Activated naive CD8-positive, alpha-beta T cell (primary cell): ENCODE results near the gene CARMIL1.

Source experiments
- H3K27ac Mint-ChIP-seq: one replicate; pipeline ENCODE4 v1.8.0; 2021; ENCODE audit warnings: mixed read lengths
- H3K27me3 Mint-ChIP-seq: one replicate; pipeline ENCODE4 v1.8.0; 2021; ENCODE audit warnings: mixed read lengths
- H3K36me3 Mint-ChIP-seq: one replicate; pipeline ENCODE4 v1.8.0; 2021; ENCODE audit warnings: mixed read lengths
- H3K4me1 Mint-ChIP-seq: one replicate; pipeline ENCODE4 v1.8.0; 2021; ENCODE audit warnings: low read depth, mixed read lengths
- H3K4me3 Mint-ChIP-seq: one replicate; pipeline ENCODE4 v1.8.0; 2021; ENCODE audit warnings: mild to moderate bottlenecking, mixed read lengths
- H3K9me3 Mint-ChIP-seq: one replicate; pipeline ENCODE4 v1.8.0; 2021; ENCODE audit warnings: low read depth, mixed read lengths

Gene CARMIL1

GRCh38 chr6:25257686-25258348 is 21.4 kb upstream of the CARMIL1 start:
- Mint-ChIP-seq H3K27me3 (peaks cover 2% of the 10 kb centered on the region), H3K4me1 (no peaks in the 10 kb centered on the region), H3K36me3 (no peaks in the 10 kb centered on the region), H3K4me3 (no peak overlapping the region), H3K27ac (no peak overlapping the region), H3K9me3 (no peaks in the 10 kb centered on the region)

DNA sequence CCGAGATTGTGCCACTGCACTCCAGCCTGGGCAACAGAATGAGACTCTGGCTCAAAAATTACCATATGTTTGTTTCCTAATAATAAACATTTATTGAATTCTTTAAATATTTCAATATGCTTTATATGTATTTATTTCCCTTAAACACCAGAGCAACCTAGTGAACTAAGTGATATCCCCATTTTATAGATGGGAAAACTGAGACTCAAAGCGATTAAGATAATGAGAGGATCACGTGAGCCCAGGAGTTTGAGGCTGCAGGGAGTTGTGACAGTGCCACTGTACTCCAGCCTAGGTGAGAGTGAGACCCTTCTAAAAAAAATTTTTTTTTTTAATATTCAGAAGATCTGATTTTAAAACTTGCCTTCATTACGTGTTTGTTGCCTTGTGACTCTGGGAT is 19.4 kb upstream of the CARMIL1 start:
- Mint-ChIP-seq H3K27me3 (no peaks in the 10 kb centered on the region), H3K4me3 (no peak overlapping the region), H3K36me3 (no peaks in the 10 kb centered on the region), H3K4me1 (no peaks in the 10 kb centered on the region), H3K27ac (no peak overlapping the region), H3K9me3 (no peaks in the 10 kb centered on the region)

DNA sequence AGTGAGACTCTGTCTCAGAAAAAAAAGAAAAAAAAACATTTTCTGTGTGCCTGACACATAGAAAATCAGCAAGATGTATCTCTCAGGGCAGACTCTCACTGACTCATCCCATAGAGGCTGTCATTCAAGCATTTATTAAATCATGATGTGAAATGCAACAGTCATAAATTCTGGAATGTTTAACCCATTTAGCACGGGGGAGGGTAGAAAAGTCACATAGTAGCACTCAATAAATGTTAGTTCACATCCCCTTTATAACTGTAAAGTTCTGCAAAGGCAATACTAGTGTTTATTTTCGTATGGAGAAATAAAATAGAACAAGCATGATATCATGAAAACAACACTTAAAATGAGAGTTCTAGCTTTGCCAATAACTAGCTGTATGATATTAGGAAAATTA is 15.5 kb upstream of the CARMIL1 start:
- Mint-ChIP-seq H3K27me3 (peaks cover 4% of the 10 kb centered on the region), H3K27ac (no peak overlapping the region), H3K4me3 (no peak overlapping the region), H3K9me3 (no peaks in the 10 kb centered on the region), H3K4me1 (peaks cover 2% of the 10 kb centered on the region), H3K36me3 (no peaks in the 10 kb centered on the region)

DNA sequence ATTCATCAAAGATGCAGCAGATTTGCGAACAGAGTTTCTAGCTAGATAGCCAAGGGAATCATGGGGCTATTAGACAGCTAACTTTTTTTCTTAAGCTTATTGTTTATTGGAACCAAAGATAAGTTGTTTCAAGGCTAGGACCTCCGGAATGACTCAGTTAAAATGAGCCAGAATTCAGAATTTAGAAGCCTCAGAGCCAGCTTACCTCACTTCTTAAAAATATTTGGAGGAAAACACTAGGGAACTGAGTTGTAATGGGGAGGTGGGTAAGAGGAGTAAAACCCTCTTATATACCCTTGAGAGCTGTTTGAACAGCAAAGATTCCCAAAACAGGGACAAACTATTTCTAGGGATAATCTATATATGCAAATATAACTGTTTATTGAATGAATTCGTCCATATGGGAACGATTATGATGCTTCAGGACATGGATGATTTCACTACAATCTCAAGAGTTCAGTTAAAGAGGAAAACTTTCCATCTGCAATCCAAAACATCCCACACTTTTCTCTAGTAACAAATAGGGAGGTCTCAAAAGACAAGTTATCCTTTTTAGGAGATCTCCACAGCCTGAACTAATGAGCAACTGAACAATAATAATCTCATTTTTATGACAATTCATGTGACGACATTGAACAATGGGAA is 12.6 kb upstream of the CARMIL1 start:
- Mint-ChIP-seq H3K27ac (no peak overlapping the region), H3K9me3 (no peaks in the 10 kb centered on the region), H3K36me3 (peaks cover 3% of the 10 kb centered on the region), H3K4me1 (peaks cover 2% of the 10 kb centered on the region), H3K27me3 (peaks cover 4% of the 10 kb centered on the region), H3K4me3 (no peak overlapping the region)

DNA sequence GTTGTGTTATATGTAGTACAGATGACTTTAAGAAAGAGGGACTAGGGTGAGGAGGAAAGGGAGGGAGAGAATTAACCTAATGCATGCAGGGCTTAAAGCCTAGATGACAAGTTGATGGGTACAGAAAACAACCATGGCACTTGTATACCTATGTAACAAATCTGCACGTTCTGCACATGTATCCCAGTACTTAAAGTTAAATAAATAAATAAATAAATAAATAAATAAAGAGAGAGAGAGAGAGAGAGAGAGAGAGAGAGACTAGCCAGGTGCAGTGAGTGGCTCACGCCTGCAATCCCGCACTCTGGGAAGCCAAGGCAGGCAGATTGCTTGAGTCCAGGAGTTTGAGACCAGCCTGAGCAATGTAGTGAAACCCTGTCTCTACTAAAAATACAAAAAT is 11.5 kb upstream of the CARMIL1 start:
- H3K4me3 Mint-ChIP-seq: no peak overlapping the region
- no peak overlapping the region for H3K27ac Mint-ChIP-seq
- no peaks in the 10 kb centered on the region for H3K9me3 Mint-ChIP-seq
- peaks cover 11% of the 10 kb centered on the region for H3K27me3 Mint-ChIP-seq
- peaks cover 3% of the 10 kb centered on the region for H3K36me3 Mint-ChIP-seq
- peaks cover 2% of the 10 kb centered on the region for H3K4me1 Mint-ChIP-seq

DNA sequence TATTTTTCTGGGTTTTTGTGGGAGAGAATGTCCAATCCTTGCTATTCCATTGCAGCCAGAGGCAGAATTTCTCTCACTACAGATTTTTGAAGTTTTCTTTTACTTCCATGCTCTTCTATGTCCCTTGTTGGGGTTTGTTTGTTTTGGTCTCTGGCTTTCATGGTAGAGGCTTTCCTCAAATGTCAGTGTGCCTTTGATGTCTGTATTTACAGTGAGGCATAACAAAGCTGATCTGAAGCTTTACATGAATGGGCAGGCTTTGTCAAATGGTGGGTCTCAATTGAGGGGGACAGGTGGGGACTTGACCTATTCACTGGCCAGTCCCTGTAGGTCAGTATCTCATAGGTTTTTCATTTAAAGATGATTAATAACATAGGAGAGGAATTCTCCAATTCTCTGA is 8.6 kb upstream of the CARMIL1 start:
- peaks cover 1% of the 10 kb centered on the region for H3K4me1 Mint-ChIP-seq
- no peaks in the 10 kb centered on the region for H3K9me3 Mint-ChIP-seq
- H3K4me3 Mint-ChIP-seq: no peak overlapping the region
- peaks cover 15% of the 10 kb centered on the region for H3K27me3 Mint-ChIP-seq
- peaks cover 3% of the 10 kb centered on the region for H3K36me3 Mint-ChIP-seq
- no peak overlapping the region for H3K27ac Mint-ChIP-seq

GRCh38 chr6:25275436-25275835 is 3.7 kb upstream of the CARMIL1 start:
- H3K9me3 Mint-ChIP-seq: no peaks in the 10 kb centered on the region
- no peaks in the 10 kb centered on the region for H3K36me3 Mint-ChIP-seq
- no peak overlapping the region for H3K27ac Mint-ChIP-seq
- H3K4me1 Mint-ChIP-seq: peaks cover 18% of the 10 kb centered on the region
- no peak overlapping the region for H3K4me3 Mint-ChIP-seq
- peaks cover 12% of the 10 kb centered on the region for H3K27me3 Mint-ChIP-seq

GRCh38 chr6:25277386-25277785 is 1.8 kb upstream of the CARMIL1 start:
- Mint-ChIP-seq H3K36me3 (no peaks in the 10 kb centered on the region), H3K9me3 (no peaks in the 10 kb centered on the region), H3K27me3 (peaks cover 7% of the 10 kb centered on the region), H3K27ac (no peak overlapping the region), H3K4me1 (peaks cover 22% of the 10 kb centered on the region), H3K4me3 (peak overlapping the region; percentile 92)

DNA sequence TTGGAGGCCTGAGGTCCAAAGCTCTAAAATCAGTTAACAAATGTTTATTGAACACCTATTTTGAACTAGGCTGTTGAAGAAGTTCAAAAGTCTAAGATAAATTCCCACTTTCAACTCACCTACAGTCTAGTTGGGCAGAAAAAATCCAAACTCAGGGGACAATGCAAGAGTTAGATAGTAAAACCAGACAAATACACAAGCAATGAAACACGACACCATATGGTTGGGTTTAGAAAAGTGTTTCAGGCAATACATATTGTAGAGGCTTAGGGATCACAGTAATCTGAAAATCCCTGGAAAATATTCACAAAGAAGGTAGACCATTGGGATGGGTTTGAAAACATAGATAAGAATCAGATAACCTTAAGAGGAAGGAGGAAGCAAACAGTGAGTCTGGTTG is 1.3 kb upstream of the CARMIL1 start:
- peaks cover 22% of the 10 kb centered on the region for H3K4me1 Mint-ChIP-seq
- H3K27me3 Mint-ChIP-seq: peaks cover 5% of the 10 kb centered on the region
- H3K4me3 Mint-ChIP-seq: peak overlapping the region; percentile 92
- H3K9me3 Mint-ChIP-seq: no peaks in the 10 kb centered on the region
- H3K36me3 Mint-ChIP-seq: no peaks in the 10 kb centered on the region
- peak overlapping the region; percentile 52 for H3K27ac Mint-ChIP-seq

- peak overlapping the region; percentile 92 for H3K4me3 Mint-ChIP-seq
- H3K9me3 Mint-ChIP-seq: no peaks in the 10 kb centered on the region
- H3K36me3 Mint-ChIP-seq: no peaks in the 10 kb centered on the region
- H3K27me3 Mint-ChIP-seq: peaks cover 3% of the 10 kb centered on the region
- peaks cover 25% of the 10 kb centered on the region for H3K4me1 Mint-ChIP-seq
- peak overlapping the region; percentile 81 for H3K27ac Mint-ChIP-seq
Measured at GRCh38 chr6:25278261-25278913, 787 bp upstream of the CARMIL1 start.

DNA sequence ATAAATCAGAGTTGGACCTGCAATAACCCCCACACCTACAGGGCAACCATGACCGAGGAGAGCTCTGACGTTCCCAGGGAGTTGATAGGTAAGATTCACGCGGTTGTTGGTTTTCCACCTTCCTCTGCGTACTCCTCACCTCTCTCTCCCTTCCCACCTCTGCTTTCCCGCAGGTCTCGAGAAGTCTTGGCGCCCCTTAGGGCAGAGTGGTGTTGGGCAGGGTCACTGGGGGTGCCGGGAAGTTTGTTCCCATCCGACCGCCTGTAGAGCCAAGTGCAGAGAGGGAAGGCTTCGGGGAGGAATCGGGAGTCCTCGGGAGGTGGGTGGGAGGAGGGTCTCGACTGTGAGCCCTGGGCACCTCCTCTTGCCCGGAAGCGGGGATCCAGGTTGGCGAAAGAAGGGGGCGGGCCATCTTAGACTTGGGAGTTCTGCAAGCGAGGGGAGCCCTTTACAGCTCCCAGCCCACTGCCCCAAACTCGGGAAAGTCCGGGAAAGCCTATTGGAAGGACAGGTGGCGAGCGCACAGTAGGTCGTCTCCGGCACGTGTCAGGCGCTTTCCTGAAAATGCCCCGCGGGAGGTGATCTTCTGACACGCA is 672 bp downstream of the CARMIL1 start:
- Mint-ChIP-seq H3K4me1 (peaks cover 25% of the 10 kb centered on the region), H3K27me3 (peaks cover 2% of the 10 kb centered on the region), H3K9me3 (no peaks in the 10 kb centered on the region), H3K36me3 (no peaks in the 10 kb centered on the region), H3K27ac (peak overlapping the region; percentile 47), H3K4me3 (peak overlapping the region; percentile 86)

DNA sequence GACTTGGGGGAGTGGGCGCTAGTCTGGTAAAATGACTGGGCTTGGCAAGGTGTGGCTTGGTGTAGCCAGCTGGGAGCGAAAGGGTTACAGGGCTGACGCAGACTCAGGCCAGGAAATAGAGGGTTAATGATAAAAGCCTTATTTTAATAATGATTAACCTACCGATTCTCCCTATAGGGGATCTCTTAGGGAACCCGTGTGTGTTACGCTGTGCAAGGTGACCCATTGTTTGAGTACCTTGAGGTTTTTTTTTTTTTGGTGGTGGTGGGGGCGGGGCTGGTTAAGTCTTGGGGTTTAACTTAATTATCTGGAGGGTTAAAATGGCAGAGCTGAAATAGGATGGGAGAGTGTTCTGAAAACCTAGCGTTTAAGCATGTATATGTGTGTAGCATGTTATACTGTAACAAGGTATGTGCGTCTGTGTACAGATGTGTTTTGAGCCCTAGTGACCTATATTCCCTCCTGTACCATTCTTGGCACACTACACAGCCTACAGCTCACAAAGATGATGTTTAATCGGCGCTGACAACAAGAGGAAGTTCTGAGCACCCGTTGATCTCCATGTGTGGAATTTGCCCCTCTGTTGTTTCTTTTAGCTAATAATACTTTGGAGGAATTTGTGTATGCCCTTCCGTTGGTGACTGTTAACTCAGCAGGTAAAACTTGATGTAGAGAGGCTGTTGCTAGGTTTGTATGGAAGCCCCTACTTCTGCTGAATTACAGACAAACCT is 1.3 kb downstream of the CARMIL1 start:
- H3K9me3 Mint-ChIP-seq: no peaks in the 10 kb centered on the region

DNA sequence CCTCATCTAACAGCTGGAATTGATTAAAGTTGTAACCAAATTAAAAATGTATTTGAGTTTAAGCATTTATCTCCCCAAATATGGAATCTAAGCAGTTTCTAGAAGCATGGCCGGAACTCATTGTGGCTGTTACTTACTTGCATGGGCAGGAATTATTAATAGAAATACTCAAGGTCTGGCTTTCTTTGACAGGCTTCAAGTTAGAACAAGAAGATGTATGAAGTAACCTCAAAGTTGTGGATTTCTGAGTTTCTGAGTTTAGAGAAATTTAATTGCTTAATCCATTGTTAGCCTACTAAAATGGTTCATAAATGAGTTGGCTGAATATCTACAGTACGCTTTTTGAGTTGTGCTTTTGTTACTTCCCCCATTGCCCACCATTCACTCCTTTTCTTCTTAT is 7.7 kb downstream of the CARMIL1 start:
- H3K9me3 Mint-ChIP-seq: no peaks in the 10 kb centered on the region
- peaks cover 17% of the 10 kb centered on the region for H3K4me1 Mint-ChIP-seq
- peaks cover 5% of the 10 kb centered on the region for H3K36me3 Mint-ChIP-seq
- no peaks in the 10 kb centered on the region for H3K27me3 Mint-ChIP-seq
- no peak overlapping the region for H3K4me3 Mint-ChIP-seq
- no peak overlapping the region for H3K27ac Mint-ChIP-seq

More for the DNA sequence above, 1.3 kb downstream of the CARMIL1 start:
- H3K4me1 Mint-ChIP-seq: peaks cover 28% of the 10 kb centered on the region
- peak overlapping the region; percentile 86 for H3K4me3 Mint-ChIP-seq
- H3K27ac Mint-ChIP-seq: peak overlapping the region; percentile 37
- H3K27me3 Mint-ChIP-seq: peaks cover under 1% of the 10 kb centered on the region
- H3K36me3 Mint-ChIP-seq: peaks cover 2% of the 10 kb centered on the region

DNA sequence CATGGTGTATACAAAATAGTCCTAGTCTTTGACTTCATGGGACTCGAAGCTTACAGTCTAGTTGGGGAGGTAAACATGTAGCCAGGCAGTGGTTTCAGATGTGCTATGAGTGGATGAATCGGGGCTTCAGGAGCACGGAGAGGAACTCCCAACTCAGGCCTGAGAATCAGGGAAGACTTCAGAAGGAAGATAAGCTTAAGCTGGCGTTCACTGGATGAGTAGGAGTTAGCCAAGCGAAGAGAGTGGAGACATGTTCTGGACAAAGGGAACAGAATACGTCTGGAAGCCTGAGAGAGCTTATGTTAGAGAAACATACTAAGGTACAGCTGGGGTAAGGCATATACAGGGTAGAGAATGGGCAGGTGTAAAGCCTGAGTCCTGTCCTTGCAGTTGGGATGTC is 8.8 kb downstream of the CARMIL1 start:
- no peaks in the 10 kb centered on the region for H3K9me3 Mint-ChIP-seq
- no peak overlapping the region for H3K4me3 Mint-ChIP-seq
- H3K27me3 Mint-ChIP-seq: no peaks in the 10 kb centered on the region
- no peak overlapping the region for H3K27ac Mint-ChIP-seq
- peaks cover 5% of the 10 kb centered on the region for H3K36me3 Mint-ChIP-seq
- peaks cover 20% of the 10 kb centered on the region for H3K4me1 Mint-ChIP-seq

DNA sequence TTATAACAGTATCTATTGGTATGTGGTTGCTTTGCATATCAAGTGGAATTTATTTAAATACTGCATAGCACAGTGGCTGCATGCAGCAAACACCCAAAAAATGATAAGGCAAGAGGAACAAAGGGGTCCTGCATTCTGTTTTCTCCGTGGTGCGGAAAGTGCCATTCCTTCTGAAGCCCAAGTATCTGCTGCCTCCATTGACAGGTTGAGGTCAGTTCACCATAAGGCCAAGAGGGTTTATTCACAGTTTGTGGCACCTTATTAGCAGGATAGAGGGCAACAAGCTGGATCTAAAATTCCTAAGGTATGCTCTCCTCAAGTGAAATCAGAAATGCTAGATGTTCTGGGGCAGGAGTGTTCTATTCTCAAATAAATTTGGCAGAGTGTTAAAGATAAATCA is 9.3 kb downstream of the CARMIL1 start:
- no peaks in the 10 kb centered on the region for H3K27me3 Mint-ChIP-seq
- peaks cover 18% of the 10 kb centered on the region for H3K4me1 Mint-ChIP-seq
- no peaks in the 10 kb centered on the region for H3K9me3 Mint-ChIP-seq
- no peak overlapping the region for H3K27ac Mint-ChIP-seq
- no peak overlapping the region for H3K4me3 Mint-ChIP-seq
- peaks cover 5% of the 10 kb centered on the region for H3K36me3 Mint-ChIP-seq
